Astrocyte (in vitro differentiated cells and primary cell): ENCODE results near the gene PREX1.

Experiments
- EZH2 ChIP-seq: IDR thresholded peaks from 2 replicates; pipeline ENCODE4 v1.6.1; 2012; ENCODE audit warnings: mild to moderate bottlenecking, low read length, inconsistent platforms; ENCODE audit not compliant: insufficient read depth
- TF ChIP-seq, protein P1 (sequence below): IDR thresholded peaks from 2 replicates; pipeline ENCODE4 v1.5.1; 2011; ENCODE audit warnings: low read depth, mild to moderate bottlenecking, inconsistent platforms, low read length, moderate library complexity; ENCODE audit not compliant: insufficient read depth

- TF ChIP-seq, protein P1, sequence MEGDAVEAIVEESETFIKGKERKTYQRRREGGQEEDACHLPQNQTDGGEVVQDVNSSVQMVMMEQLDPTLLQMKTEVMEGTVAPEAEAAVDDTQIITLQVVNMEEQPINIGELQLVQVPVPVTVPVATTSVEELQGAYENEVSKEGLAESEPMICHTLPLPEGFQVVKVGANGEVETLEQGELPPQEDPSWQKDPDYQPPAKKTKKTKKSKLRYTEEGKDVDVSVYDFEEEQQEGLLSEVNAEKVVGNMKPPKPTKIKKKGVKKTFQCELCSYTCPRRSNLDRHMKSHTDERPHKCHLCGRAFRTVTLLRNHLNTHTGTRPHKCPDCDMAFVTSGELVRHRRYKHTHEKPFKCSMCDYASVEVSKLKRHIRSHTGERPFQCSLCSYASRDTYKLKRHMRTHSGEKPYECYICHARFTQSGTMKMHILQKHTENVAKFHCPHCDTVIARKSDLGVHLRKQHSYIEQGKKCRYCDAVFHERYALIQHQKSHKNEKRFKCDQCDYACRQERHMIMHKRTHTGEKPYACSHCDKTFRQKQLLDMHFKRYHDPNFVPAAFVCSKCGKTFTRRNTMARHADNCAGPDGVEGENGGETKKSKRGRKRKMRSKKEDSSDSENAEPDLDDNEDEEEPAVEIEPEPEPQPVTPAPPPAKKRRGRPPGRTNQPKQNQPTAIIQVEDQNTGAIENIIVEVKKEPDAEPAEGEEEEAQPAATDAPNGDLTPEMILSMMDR: no peak
- TF ChIP-seq EZH2: no peak
Observed at GRCh38 chr20:48703107-48703506, 124.7 kb downstream of the PREX1 start.
